ENCODE results near the gene MYL12A. TPM values are rescaled to one million over a fixed set of nuclear protein-coding genes. Genes with fewer than 3 reads are reported as not detected.
A peak's percentile ranks its signal among the peaks of the same experiment; 100 is the strongest.

Gene MYL12A
- total and polyA plus RNA-seq, 2 of the 13 experiments (the other 11 are each of a cell fraction or from before 2014, with no cell fraction given) = 261 to 277 TPM

- TF ChIP-seq PLSCR1 (CRISPR knock-in tag; IDR thresholded peaks at IDR 0.05; ENCODE audit: borderline replicate concordance) = no peak
- TF ChIP-seq HIC2 (CRISPR knock-in tag; IDR thresholded peaks at IDR 0.05; ENCODE audit: low read depth) = no peak
- TF ChIP-seq GTF2F1 (IDR thresholded peaks at IDR 0.05; ENCODE audit: low read length) = no peak
- peak; percentile 18; the same call in 1 of the 2 replicates for TF ChIP-seq MTF2 (CRISPR knock-in tag; IDR thresholded peaks at IDR 0.05; ENCODE audit: borderline replicate concordance)
- TF ChIP-seq HNRNPLL (IDR thresholded peaks at IDR 0.05; ENCODE audit: low read depth, low read length, poor library complexity, severe bottlenecking) = peak; percentile 60
- TF ChIP-seq ZNF496 (CRISPR knock-in tag; IDR thresholded peaks at IDR 0.05; ENCODE audit: insufficient replicate concordance) = no peak
- peak; percentile 8 for TF ChIP-seq DRAP1 (CRISPR knock-in tag; IDR thresholded peaks at IDR 0.05)
- TF ChIP-seq ATF6 (CRISPR knock-in tag; conservative IDR thresholded peaks at IDR 0.05) = no peak
- TF ChIP-seq ZSCAN29 (CRISPR knock-in tag; conservative IDR thresholded peaks at IDR 0.05) = peak; percentile 95; the same call in 1 of the 2 replicates
- no peak for TF ChIP-seq ZBTB43 (CRISPR knock-in tag; conservative IDR thresholded peaks at IDR 0.05)
- TF ChIP-seq U2AF2 (IDR thresholded peaks at IDR 0.05; ENCODE audit: low read depth, low read length) = no peak
- TF ChIP-seq ZFP91 (CRISPR knock-in tag; IDR thresholded peaks at IDR 0.05; ENCODE audit: borderline replicate concordance) = peak; percentile 63
- no peak for TF ChIP-seq GPBP1L1 (CRISPR knock-in tag; IDR thresholded peaks at IDR 0.05)
- TF ChIP-seq ZNF574 (CRISPR knock-in tag; IDR thresholded peaks at IDR 0.05) = peak; percentile 57
These were observed 1.6 kb upstream of the MYL12A start (continued) for GRCh38 chr18:3245853-3246634.
